NCI-H1436 treated with DMSO at 0.1 percent for 48 hours (cell line): ENCODE results near the gene SPATA2.

Source experiments
- DNase-seq: peaks from one replicate; lab custom pipeline; 2025; lab: John Stamatoyannopoulos, UW

The SPATA2 gene

GRCh38 chr20:49929142-49929494 is 13.8 kb upstream of the SPATA2 start:
- no peak for DNase-seq

GRCh38 chr20:49928411-49929141 is 13.2 kb upstream of the SPATA2 start:
- no peak for DNase-seq

GRCh38 chr20:49925901-49926454 is 10.6 kb upstream of the SPATA2 start:
- no peak for DNase-seq

- DNase-seq = no peak
Observed at GRCh38 chr20:49924247-49924646, 8.9 kb upstream of the SPATA2 start.

- DNase-seq = no peak
Observed at GRCh38 chr20:49919461-49919860, 4.1 kb upstream of the SPATA2 start.

- DNase-seq = no peak
Observed at GRCh38 chr20:49919009-49919408, 3.7 kb upstream of the SPATA2 start.

GRCh38 chr20:49918446-49918845 is 3.1 kb upstream of the SPATA2 start:
- DNase-seq = no peak

- DNase-seq = no peak
Observed at GRCh38 chr20:49916146-49917002, 1.0 kb upstream of the SPATA2 start.

GRCh38 chr20:49915118-49915379 is 280 bp downstream of the SPATA2 start:
- no peak for DNase-seq

GRCh38 chr20:49914310-49915117 is 815 bp downstream of the SPATA2 start:
- DNase-seq = no peak

GRCh38 chr20:49913399-49914047 is 1.8 kb downstream of the SPATA2 start:
- DNase-seq = no peak

GRCh38 chr20:49910340-49910706 is 5.0 kb downstream of the SPATA2 start:
- DNase-seq = no peak

- DNase-seq = no peak
Observed at GRCh38 chr20:49909499-49910339, 5.6 kb downstream of the SPATA2 start.

- no peak for DNase-seq
Observed at GRCh38 chr20:49908258-49908565, 7.1 kb downstream of the SPATA2 start.

- DNase-seq = no peak
Observed at GRCh38 chr20:49907405-49908257, 7.7 kb downstream of the SPATA2 start.

- no peak for DNase-seq
Observed at GRCh38 chr20:49906615-49907154, 8.6 kb downstream of the SPATA2 start.

- DNase-seq = no peak
Observed at GRCh38 chr20:49906101-49906604, 9.2 kb downstream of the SPATA2 start.

GRCh38 chr20:49905415-49906091 is 9.8 kb downstream of the SPATA2 start:
- DNase-seq = no peak
